Endodermal cell (in vitro differentiated cells): ENCODE results near the gene ZDHHC24. TPM values are rescaled to one million over a fixed set of nuclear protein-coding genes. Genes with fewer than 3 reads are reported as not detected.

ENCODE experiments used
- DNase-seq: peaks from one replicate; pipeline ENCODE4 v3.0.0-alpha.2; 2017
- H3K27ac ChIP-seq: 2 replicates; pipeline ENCODE4 v1.5.1; 2013; ENCODE audit warnings: mild to moderate bottlenecking, low read depth, low read length, moderate library complexity
- H3K27me3 ChIP-seq: 2 replicates; pipeline ENCODE4 v1.6.1; 2013; ENCODE audit warnings: mild to moderate bottlenecking, low read length, moderate library complexity; ENCODE audit not compliant: insufficient read depth, control insufficient read depth, poor library complexity, severe bottlenecking
- H3K36me3 ChIP-seq: 2 replicates; pipeline ENCODE4 v1.7.0; 2013; ENCODE audit warnings: mild to moderate bottlenecking, low read length, moderate library complexity; ENCODE audit not compliant: control insufficient read depth, insufficient read depth
- H3K4me1 ChIP-seq: one replicate; pipeline ENCODE4 v1.7.0; 2013; ENCODE audit warnings: low read length; ENCODE audit not compliant: control insufficient read depth, insufficient read depth
- H3K4me3 ChIP-seq: 2 replicates; pipeline ENCODE4 v1.5.1; 2013; ENCODE audit warnings: mild to moderate bottlenecking, low read length, moderate library complexity
- H3K9ac ChIP-seq: 2 replicates; pipeline ENCODE4 v1.6.1; 2013; ENCODE audit warnings: mild to moderate bottlenecking, low read length, moderate library complexity; ENCODE audit not compliant: poor library complexity, severe bottlenecking; ENCODE audit errors: extremely low read depth
- H3K9me3 ChIP-seq: 2 replicates; pipeline ENCODE4 v1.6.1; 2013; ENCODE audit warnings: mild to moderate bottlenecking, low read length, moderate library complexity; ENCODE audit not compliant: control insufficient read depth
- H3K27ac Mint-ChIP-seq: 2 replicates; pipeline ENCODE4 v1.8.0; 2020; ENCODE audit warnings: mixed read lengths
- H3K27me3 Mint-ChIP-seq: 2 replicates; pipeline ENCODE4 v1.8.0; 2021; ENCODE audit warnings: mild to moderate bottlenecking, mixed read lengths; ENCODE audit not compliant: insufficient read depth
- H3K36me3 Mint-ChIP-seq: 2 replicates; pipeline ENCODE4 v1.8.0; 2020; ENCODE audit warnings: low read depth, mixed read lengths
- H3K4me1 Mint-ChIP-seq: 2 replicates; pipeline ENCODE4 v1.8.0; 2020; ENCODE audit warnings: mixed read lengths
- H3K4me3 Mint-ChIP-seq: 2 replicates; pipeline ENCODE4 v1.8.0; 2020; ENCODE audit warnings: mild to moderate bottlenecking, moderate library complexity, mixed read lengths
- H3K9me3 Mint-ChIP-seq: 2 replicates; pipeline ENCODE4 v1.8.0; 2020; ENCODE audit warnings: mild to moderate bottlenecking, mixed read lengths
- CTCF ChIP-seq: fragments of 200-600 bp; sonication (generic); conservative IDR thresholded peaks from 2 replicates; pipeline ENCODE4 v1.5.0; 2021; ENCODE audit warnings: antibody characterized with exemption, mild to moderate bottlenecking
- WGBS, 2 experiments: methylation state at CpG; one replicate each; pipeline versions ENCODE4 v1.1.5 to v1.1.7; 2013; ENCODE audit warnings: missing lambda C conversion rate in 2 of 2, mixed read lengths in 1 of 2; ENCODE audit not compliant: insufficient coverage in 1 of 2, insufficient read length in 1 of 2; 5-methylcytosine and 5-hydroxymethylcytosine counted together
- total RNA-seq, 2 donors: library from RNA; stranded (reverse); fragmentation: NEBNext Ultra II Directional in 1 of 2; extraction: Animal tissue kit (Norgen Biotek cat#: 25700) in 1 of 2; gene quantifications; 2 replicates in 1 of 2; 3 replicates in 1 of 2; pipeline ENCODE4 v1.2.1, GENCODE V29; 2021

Gene ZDHHC24
- total RNA-seq, 2 donors from 2014 or later, result 10.6 to 11.7 TPM

- H3K36me3 Mint-ChIP-seq, result peaks cover 54% of the 10 kb centered on the region
- no peaks in the 10 kb centered on the region for H3K9me3 Mint-ChIP-seq
- no peak overlapping the region for H3K4me3 Mint-ChIP-seq
- H3K27ac ChIP-seq, result no peak overlapping the region
- no peaks in the 10 kb centered on the region for H3K27me3 ChIP-seq
- TF ChIP-seq CTCF, result no peak
- H3K4me3 ChIP-seq, result no peak overlapping the region
- WGBS, 2 experiments, result 88 to 93% methylated on average over 7 of the region's 7 CpGs
- no peaks in the 10 kb centered on the region for H3K9me3 ChIP-seq
- no peak for DNase-seq
- H3K27ac Mint-ChIP-seq, result no peak overlapping the region
- no peaks in the 10 kb centered on the region for H3K27me3 Mint-ChIP-seq
- H3K4me1 ChIP-seq, result no peaks in the 10 kb centered on the region
- H3K36me3 ChIP-seq, result peaks cover 49% of the 10 kb centered on the region
- H3K9ac ChIP-seq, result no peak overlapping the region
- peaks cover 3% of the 10 kb centered on the region for H3K4me1 Mint-ChIP-seq
These were observed 56.2 kb downstream of the ZDHHC24 start for GRCh38 chr11:66489636-66490035.

- no peaks in the 10 kb centered on the region for H3K9me3 Mint-ChIP-seq
- no peak overlapping the region for H3K27ac Mint-ChIP-seq
These were observed 56.9 kb downstream of the ZDHHC24 start for GRCh38 chr11:66488957-66489356.

GRCh38 chr11:66484806-66485380 lies 61.0 kb downstream of the ZDHHC24 start:
- Histone ChIP-seq H3K27ac (no peak overlapping the region), H3K4me3 (no peak overlapping the region), H3K4me1 (no peaks in the 10 kb centered on the region), H3K9ac (no peak overlapping the region), H3K36me3 (peaks cover 40% of the 10 kb centered on the region), H3K9me3 (no peaks in the 10 kb centered on the region), H3K27me3 (no peaks in the 10 kb centered on the region)
- DNase-seq, result no peak
- H3K27me3 Mint-ChIP-seq, result no peaks in the 10 kb centered on the region
- no peak overlapping the region for H3K4me3 Mint-ChIP-seq
- no peak overlapping the region for H3K27ac Mint-ChIP-seq
- WGBS, 2 experiments, result 88 to 96% methylated on average over 3 to 7 of the region's 7 CpGs
- no peaks in the 10 kb centered on the region for H3K9me3 Mint-ChIP-seq
- TF ChIP-seq CTCF, result no peak
- H3K4me1 Mint-ChIP-seq, result no peaks in the 10 kb centered on the region
- H3K36me3 Mint-ChIP-seq, result peaks cover 47% of the 10 kb centered on the region

More at GRCh38 chr11:66488957-66489356, 56.9 kb downstream of the ZDHHC24 start:
- TF ChIP-seq CTCF, result no peak
- H3K9me3 ChIP-seq, result no peaks in the 10 kb centered on the region
- no peak for DNase-seq
- H3K4me1 ChIP-seq, result no peaks in the 10 kb centered on the region
- H3K27me3 Mint-ChIP-seq, result no peaks in the 10 kb centered on the region
- 94 to 97% methylated on average over 8 to 10 of the region's 10 CpGs for WGBS, 2 experiments
- H3K36me3 Mint-ChIP-seq, result peaks cover 55% of the 10 kb centered on the region
- no peaks in the 10 kb centered on the region for H3K27me3 ChIP-seq
- H3K9ac ChIP-seq, result no peak overlapping the region
- no peak overlapping the region for H3K4me3 Mint-ChIP-seq
- no peak overlapping the region for H3K4me3 ChIP-seq
- H3K27ac ChIP-seq, result no peak overlapping the region
- H3K36me3 ChIP-seq, result peaks cover 43% of the 10 kb centered on the region
- H3K4me1 Mint-ChIP-seq, result peaks cover 3% of the 10 kb centered on the region
